ENCODE results near the gene SSTR3. TPM values are rescaled to one million over a fixed set of nuclear protein-coding genes. Genes with fewer than 3 reads are reported as not detected.

The SSTR3 gene
- polyA plus RNA-seq, 1 donor from 2014 or later = not detected

DNA sequence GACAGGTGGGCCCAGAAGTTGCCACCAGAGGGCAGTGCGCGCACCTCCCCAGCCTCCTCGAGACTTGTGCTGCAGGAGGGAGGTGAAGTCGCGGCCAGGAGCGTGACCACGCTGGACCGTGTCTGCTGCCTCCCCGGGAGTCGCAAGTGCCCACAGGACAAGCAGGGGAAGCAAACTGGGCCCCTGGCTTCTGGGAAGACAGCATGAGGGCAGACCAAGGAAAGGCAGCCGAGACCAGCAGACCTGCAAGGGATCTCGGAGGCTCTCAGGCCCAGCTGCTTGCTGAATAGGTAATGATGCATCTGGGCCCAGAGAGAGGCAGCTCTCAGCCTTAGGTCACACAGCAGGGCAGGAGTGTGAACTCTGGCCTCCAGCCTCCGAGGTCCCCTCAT, 45.6 kb downstream of the SSTR3 start:
- Histone ChIP-seq H3K9ac (ENCODE audit: low read length) (no peak overlapping the region), H2AFZ (ENCODE audit: low read depth, low read length) (no peak overlapping the region), H3K36me3 (ENCODE audit: insufficient read depth, low read length) (no peaks in the 10 kb centered on the region), H3K27ac (ENCODE audit: low read length) (no peak overlapping the region), H3K9me2 (ENCODE audit: insufficient read depth, low read length) (no peaks in the 10 kb centered on the region), H3F3A (ENCODE audit: insufficient read depth, low read length, poor library complexity, severe bottlenecking) (no peaks in the 10 kb centered on the region), H3K4me3 (ENCODE audit: low read length) (no peak overlapping the region), H3K4me2 (ENCODE audit: low read length) (no peak overlapping the region), H3K79me2 (replicated peaks; ENCODE audit: insufficient read depth, low read length) (no peaks in the 10 kb centered on the region), H4K20me1 (ENCODE audit: insufficient read depth) (no peaks in the 10 kb centered on the region), H3K27me3 (ENCODE audit: insufficient read depth, low read depth, low read length) (no peaks in the 10 kb centered on the region), H3K9me3 (ENCODE audit: low read length) (no peaks in the 10 kb centered on the region)
- TF ChIP-seq RAD21 (conservative IDR thresholded peaks at IDR 0.05) (peak; percentile 79), POLR2AphosphoS5 (IDR thresholded peaks at IDR 0.05) (no peak), MXI1 (conservative IDR thresholded peaks at IDR 0.05; ENCODE audit: poor library complexity, severe bottlenecking) (no peak), EP300 (conservative IDR thresholded peaks at IDR 0.05; ENCODE audit: poor library complexity, severe bottlenecking) (no peak), SMC3 (conservative IDR thresholded peaks at IDR 0.05; ENCODE audit: poor library complexity) (peak; percentile 92)
- TF ChIP-seq, protein P1, sequence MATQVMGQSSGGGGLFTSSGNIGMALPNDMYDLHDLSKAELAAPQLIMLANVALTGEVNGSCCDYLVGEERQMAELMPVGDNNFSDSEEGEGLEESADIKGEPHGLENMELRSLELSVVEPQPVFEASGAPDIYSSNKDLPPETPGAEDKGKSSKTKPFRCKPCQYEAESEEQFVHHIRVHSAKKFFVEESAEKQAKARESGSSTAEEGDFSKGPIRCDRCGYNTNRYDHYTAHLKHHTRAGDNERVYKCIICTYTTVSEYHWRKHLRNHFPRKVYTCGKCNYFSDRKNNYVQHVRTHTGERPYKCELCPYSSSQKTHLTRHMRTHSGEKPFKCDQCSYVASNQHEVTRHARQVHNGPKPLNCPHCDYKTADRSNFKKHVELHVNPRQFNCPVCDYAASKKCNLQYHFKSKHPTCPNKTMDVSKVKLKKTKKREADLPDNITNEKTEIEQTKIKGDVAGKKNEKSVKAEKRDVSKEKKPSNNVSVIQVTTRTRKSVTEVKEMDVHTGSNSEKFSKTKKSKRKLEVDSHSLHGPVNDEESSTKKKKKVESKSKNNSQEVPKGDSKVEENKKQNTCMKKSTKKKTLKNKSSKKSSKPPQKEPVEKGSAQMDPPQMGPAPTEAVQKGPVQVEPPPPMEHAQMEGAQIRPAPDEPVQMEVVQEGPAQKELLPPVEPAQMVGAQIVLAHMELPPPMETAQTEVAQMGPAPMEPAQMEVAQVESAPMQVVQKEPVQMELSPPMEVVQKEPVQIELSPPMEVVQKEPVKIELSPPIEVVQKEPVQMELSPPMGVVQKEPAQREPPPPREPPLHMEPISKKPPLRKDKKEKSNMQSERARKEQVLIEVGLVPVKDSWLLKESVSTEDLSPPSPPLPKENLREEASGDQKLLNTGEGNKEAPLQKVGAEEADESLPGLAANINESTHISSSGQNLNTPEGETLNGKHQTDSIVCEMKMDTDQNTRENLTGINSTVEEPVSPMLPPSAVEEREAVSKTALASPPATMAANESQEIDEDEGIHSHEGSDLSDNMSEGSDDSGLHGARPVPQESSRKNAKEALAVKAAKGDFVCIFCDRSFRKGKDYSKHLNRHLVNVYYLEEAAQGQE (IDR thresholded peaks at IDR 0.05; ENCODE audit: borderline replicate concordance) = no peak
- TF ChIP-seq, protein P2, sequence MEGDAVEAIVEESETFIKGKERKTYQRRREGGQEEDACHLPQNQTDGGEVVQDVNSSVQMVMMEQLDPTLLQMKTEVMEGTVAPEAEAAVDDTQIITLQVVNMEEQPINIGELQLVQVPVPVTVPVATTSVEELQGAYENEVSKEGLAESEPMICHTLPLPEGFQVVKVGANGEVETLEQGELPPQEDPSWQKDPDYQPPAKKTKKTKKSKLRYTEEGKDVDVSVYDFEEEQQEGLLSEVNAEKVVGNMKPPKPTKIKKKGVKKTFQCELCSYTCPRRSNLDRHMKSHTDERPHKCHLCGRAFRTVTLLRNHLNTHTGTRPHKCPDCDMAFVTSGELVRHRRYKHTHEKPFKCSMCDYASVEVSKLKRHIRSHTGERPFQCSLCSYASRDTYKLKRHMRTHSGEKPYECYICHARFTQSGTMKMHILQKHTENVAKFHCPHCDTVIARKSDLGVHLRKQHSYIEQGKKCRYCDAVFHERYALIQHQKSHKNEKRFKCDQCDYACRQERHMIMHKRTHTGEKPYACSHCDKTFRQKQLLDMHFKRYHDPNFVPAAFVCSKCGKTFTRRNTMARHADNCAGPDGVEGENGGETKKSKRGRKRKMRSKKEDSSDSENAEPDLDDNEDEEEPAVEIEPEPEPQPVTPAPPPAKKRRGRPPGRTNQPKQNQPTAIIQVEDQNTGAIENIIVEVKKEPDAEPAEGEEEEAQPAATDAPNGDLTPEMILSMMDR (IDR thresholded peaks at IDR 0.05; ENCODE audit: poor library complexity, severe bottlenecking) = peak; percentile 91

DNA sequence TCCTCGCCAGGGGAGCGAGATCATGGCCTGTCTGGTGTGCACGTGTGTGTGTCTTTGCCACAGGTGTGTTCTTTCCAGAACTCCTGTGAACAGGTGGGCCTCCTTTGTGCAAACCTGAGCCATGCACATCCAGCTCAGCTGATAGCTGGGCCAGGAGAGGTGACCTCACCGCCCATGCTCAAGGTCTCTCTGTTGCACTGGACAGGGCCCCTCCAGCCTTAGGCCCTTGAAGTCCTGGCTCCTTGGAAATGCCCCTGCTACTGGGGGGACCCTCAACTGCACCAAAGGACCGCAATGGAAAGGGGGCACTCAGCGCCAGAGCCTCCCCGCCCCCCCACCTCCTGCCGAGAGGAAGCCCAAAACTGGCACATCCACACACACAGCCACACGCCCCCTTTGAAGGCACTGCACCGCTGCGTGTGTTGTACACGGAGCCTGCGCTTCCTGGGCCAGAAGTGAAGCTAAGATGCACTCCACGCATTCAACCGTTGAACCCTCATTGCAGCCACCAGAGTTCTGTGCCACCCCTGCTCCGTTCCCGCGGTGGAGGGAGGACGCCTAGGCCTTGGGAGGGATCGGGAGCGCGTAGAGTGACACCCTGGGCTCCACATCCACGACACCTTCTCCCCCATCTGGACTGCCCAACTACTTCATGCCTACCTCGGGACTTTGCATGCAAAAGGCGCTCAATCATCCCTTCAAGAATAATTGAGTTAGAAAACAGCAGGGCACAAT, 46.2 kb downstream of the SSTR3 start:
- Histone ChIP-seq H4K20me1 (ENCODE audit: insufficient read depth) (no peaks in the 10 kb centered on the region), H3K4me2 (ENCODE audit: low read length) (no peak overlapping the region), H3K79me2 (replicated peaks; ENCODE audit: insufficient read depth, low read length) (no peaks in the 10 kb centered on the region), H3K27ac (ENCODE audit: low read length) (no peak overlapping the region), H3F3A (ENCODE audit: insufficient read depth, low read length, poor library complexity, severe bottlenecking) (no peaks in the 10 kb centered on the region), H3K9me3 (ENCODE audit: low read length) (no peaks in the 10 kb centered on the region), H3K9ac (ENCODE audit: low read length) (no peak overlapping the region), H3K27me3 (ENCODE audit: insufficient read depth, low read depth, low read length) (no peaks in the 10 kb centered on the region), H3K36me3 (ENCODE audit: insufficient read depth, low read length) (no peaks in the 10 kb centered on the region), H3K9me2 (ENCODE audit: insufficient read depth, low read length) (no peaks in the 10 kb centered on the region), H2AFZ (ENCODE audit: low read depth, low read length) (no peak overlapping the region), H3K4me3 (ENCODE audit: low read length) (no peak overlapping the region)
- no peak for TF ChIP-seq POLR2AphosphoS5 (IDR thresholded peaks at IDR 0.05)
- TF ChIP-seq, protein P2 (IDR thresholded peaks at IDR 0.05; ENCODE audit: poor library complexity, severe bottlenecking) = no peak
- TF ChIP-seq EP300 (conservative IDR thresholded peaks at IDR 0.05; ENCODE audit: poor library complexity, severe bottlenecking) = no peak

All from neural cell (in vitro differentiated cells).